T-helper 1 cell treated with Interleukin-12 subunit alpha and Interleukin-12 subunit beta and Interleukin-4 antibody, amounts not matched to agents 30 μg/mL and 1 μg/mL, for 36 hours (primary cell): Measurements from ENCODE around the gene SHISA7.

ENCODE experiments used
- H3K27ac Mint-ChIP-seq: one replicate; pipeline ENCODE4 v1.8.0; 2021; ENCODE audit warnings: mild to moderate bottlenecking, mixed read lengths
- H3K27me3 Mint-ChIP-seq: one replicate; pipeline ENCODE4 v1.8.0; 2021; ENCODE audit warnings: low read depth, mixed read lengths
- H3K36me3 Mint-ChIP-seq: one replicate; pipeline ENCODE4 v1.8.0; 2021; ENCODE audit warnings: low read depth, mixed read lengths
- H3K4me1 Mint-ChIP-seq: one replicate; pipeline ENCODE4 v1.8.0; 2021; ENCODE audit warnings: low read depth, mixed read lengths
- H3K4me3 Mint-ChIP-seq: one replicate; pipeline ENCODE4 v1.8.0; 2021; ENCODE audit warnings: mild to moderate bottlenecking, moderate library complexity, mixed read lengths
- H3K9me3 Mint-ChIP-seq: one replicate; pipeline ENCODE4 v1.8.0; 2021; ENCODE audit warnings: mixed read lengths

The SHISA7 gene

GRCh38 chr19:55484593-55485438 lies 41.7 kb upstream of the SHISA7 start, which contains the start of gene NAT14:
TSS of gene NAT14 (plus strand) at chr19:55485188. CDS start at chr19:55485709, 521 bp downstream.
- H3K4me3 Mint-ChIP-seq: peak within 1 kb of the TSS; percentile 78
- no peaks in the 10 kb centered on the region for H3K36me3 Mint-ChIP-seq
- no peaks in the 10 kb centered on the region for H3K9me3 Mint-ChIP-seq
- peaks cover 3% of the 10 kb centered on the region for H3K4me1 Mint-ChIP-seq
- peak within 1 kb of the TSS; percentile 49 for H3K27ac Mint-ChIP-seq
- no peaks in the 10 kb centered on the region for H3K27me3 Mint-ChIP-seq

GRCh38 chr19:55483706-55484592 lies 40.8 kb upstream of the SHISA7 start:
- H3K9me3 Mint-ChIP-seq: no peaks in the 10 kb centered on the region
- peaks cover 7% of the 10 kb centered on the region for H3K4me1 Mint-ChIP-seq
- H3K4me3 Mint-ChIP-seq: peak overlapping the region; percentile 78
- H3K36me3 Mint-ChIP-seq: no peaks in the 10 kb centered on the region
- no peak overlapping the region for H3K27ac Mint-ChIP-seq
- no peaks in the 10 kb centered on the region for H3K27me3 Mint-ChIP-seq

GRCh38 chr19:55482967-55483705 lies 40.0 kb upstream of the SHISA7 start:
- H3K27ac Mint-ChIP-seq: no peak overlapping the region
- H3K36me3 Mint-ChIP-seq: no peaks in the 10 kb centered on the region
- H3K27me3 Mint-ChIP-seq: no peaks in the 10 kb centered on the region
- no peaks in the 10 kb centered on the region for H3K9me3 Mint-ChIP-seq
- peaks cover 12% of the 10 kb centered on the region for H3K4me1 Mint-ChIP-seq
- H3K4me3 Mint-ChIP-seq: no peak overlapping the region

- Mint-ChIP-seq H3K9me3 (no peaks in the 10 kb centered on the region), H3K27me3 (no peaks in the 10 kb centered on the region), H3K4me1 (peaks cover 18% of the 10 kb centered on the region), H3K36me3 (no peaks in the 10 kb centered on the region), H3K4me3 (no peak overlapping the region), H3K27ac (no peak overlapping the region)
These were observed 39.3 kb upstream of the SHISA7 start for GRCh38 chr19:55482156-55482961.

- no peak overlapping the region for H3K4me3 Mint-ChIP-seq
- H3K27me3 Mint-ChIP-seq: no peaks in the 10 kb centered on the region
- H3K9me3 Mint-ChIP-seq: no peaks in the 10 kb centered on the region
- H3K27ac Mint-ChIP-seq: no peak overlapping the region
- H3K4me1 Mint-ChIP-seq: peaks cover 18% of the 10 kb centered on the region
- no peaks in the 10 kb centered on the region for H3K36me3 Mint-ChIP-seq
These were observed 38.7 kb upstream of the SHISA7 start for GRCh38 chr19:55481794-55482155.

- Mint-ChIP-seq H3K9me3 (no peaks in the 10 kb centered on the region), H3K4me3 (no peak overlapping the region), H3K27me3 (no peaks in the 10 kb centered on the region), H3K36me3 (no peaks in the 10 kb centered on the region), H3K27ac (no peak overlapping the region), H3K4me1 (peaks cover 18% of the 10 kb centered on the region)
These were observed 38.2 kb upstream of the SHISA7 start for GRCh38 chr19:55481148-55481793.

- Mint-ChIP-seq H3K36me3 (no peaks in the 10 kb centered on the region), H3K4me1 (peaks cover 23% of the 10 kb centered on the region), H3K4me3 (peak overlapping the region; percentile 32), H3K27ac (no peak overlapping the region), H3K27me3 (no peaks in the 10 kb centered on the region), H3K9me3 (no peaks in the 10 kb centered on the region)
These were observed 36.5 kb upstream of the SHISA7 start for GRCh38 chr19:55479451-55480230.

- Mint-ChIP-seq H3K27ac (no peak overlapping the region), H3K27me3 (no peaks in the 10 kb centered on the region), H3K36me3 (no peaks in the 10 kb centered on the region), H3K4me3 (peak overlapping the region; percentile 52), H3K9me3 (no peaks in the 10 kb centered on the region), H3K4me1 (peaks cover 23% of the 10 kb centered on the region)
These were observed 35.9 kb upstream of the SHISA7 start for GRCh38 chr19:55479045-55479444.

- Mint-ChIP-seq H3K9me3 (no peaks in the 10 kb centered on the region), H3K4me3 (peak overlapping the region; percentile 0), H3K36me3 (no peaks in the 10 kb centered on the region), H3K4me1 (peaks cover 23% of the 10 kb centered on the region), H3K27ac (no peak overlapping the region), H3K27me3 (no peaks in the 10 kb centered on the region)
These were observed 35.3 kb upstream of the SHISA7 start for GRCh38 chr19:55478364-55478763.

- no peaks in the 10 kb centered on the region for H3K36me3 Mint-ChIP-seq
- peaks cover 23% of the 10 kb centered on the region for H3K4me1 Mint-ChIP-seq
- H3K27me3 Mint-ChIP-seq: no peaks in the 10 kb centered on the region
- H3K27ac Mint-ChIP-seq: peak overlapping the region; percentile 73
- H3K9me3 Mint-ChIP-seq: no peaks in the 10 kb centered on the region
- H3K4me3 Mint-ChIP-seq: peak overlapping the region; percentile 0
These were observed 34.8 kb upstream of the SHISA7 start for GRCh38 chr19:55477905-55478304.

GRCh38 chr19:55476100-55476775 lies 33.1 kb upstream of the SHISA7 start, which contains the start of gene ZNF628:
TSS of gene ZNF628 (plus strand) at chr19:55476617. CDS start at chr19:55479911, 3,294 bp downstream.
- peak within 1 kb of the TSS; percentile 91 for H3K27ac Mint-ChIP-seq
- H3K36me3 Mint-ChIP-seq: no peaks in the 10 kb centered on the region
- H3K9me3 Mint-ChIP-seq: no peaks in the 10 kb centered on the region
- H3K4me1 Mint-ChIP-seq: peaks cover 23% of the 10 kb centered on the region
- H3K4me3 Mint-ChIP-seq: peak within 1 kb of the TSS; percentile 87
- H3K27me3 Mint-ChIP-seq: no peaks in the 10 kb centered on the region
